GM21619 (cell line): ENCODE measurements around the gene LTB4R2.
"Not testable (repeated sequence)": the region's sequence is repeated elsewhere in the genome, so short reads cannot be mapped to it uniquely, and the experiment has no call there.

Experiments used
- ATAC-seq: cut with Tn5 transposase; IDR thresholded peaks from one replicate; pipeline ENCODE4 v1.9.1; 2021; ENCODE audit not compliant: unreplicated experiment

The LTB4R2 gene

GRCh38 chr14:24317141-24317928 lies 7.4 kb downstream of the LTB4R2 start:
- ATAC-seq: no peak

DNA sequence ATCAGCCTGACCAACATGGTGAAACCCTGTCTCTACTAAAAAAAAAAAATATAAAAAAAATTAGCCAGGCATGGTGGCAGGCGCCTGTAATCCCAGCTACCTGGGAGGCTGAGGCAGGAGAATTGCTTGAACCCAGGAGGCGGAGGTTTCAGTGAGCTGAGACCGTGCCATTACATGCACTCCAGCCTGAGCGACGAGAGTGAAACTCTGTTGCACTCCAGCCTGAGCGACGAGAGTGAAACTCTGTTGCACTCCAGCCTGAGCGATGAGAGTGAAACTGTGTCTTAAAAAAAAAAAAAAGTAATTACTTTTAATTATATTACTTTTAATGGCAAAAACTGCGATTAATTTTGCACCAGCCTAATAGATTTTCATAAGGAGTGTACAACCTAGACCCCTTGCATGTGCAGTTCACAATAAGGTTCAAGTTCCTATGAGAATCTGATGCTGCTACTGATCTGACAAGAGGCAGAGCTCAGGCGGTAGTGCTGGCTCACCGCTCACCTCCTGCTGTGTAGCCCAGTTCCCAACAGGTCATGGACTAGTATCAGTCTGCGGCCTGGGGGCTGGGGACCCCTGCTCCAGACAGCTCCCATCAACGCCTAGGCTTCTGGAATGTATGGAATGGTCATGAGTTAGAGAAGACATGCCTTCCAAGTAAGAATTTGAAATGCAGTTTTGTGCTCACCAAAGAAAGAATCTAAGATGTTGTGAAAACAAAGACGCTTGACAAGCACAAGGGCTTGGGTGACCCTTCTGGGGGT lies 11.5 kb downstream of the LTB4R2 start:
- no peak for ATAC-seq

DNA sequence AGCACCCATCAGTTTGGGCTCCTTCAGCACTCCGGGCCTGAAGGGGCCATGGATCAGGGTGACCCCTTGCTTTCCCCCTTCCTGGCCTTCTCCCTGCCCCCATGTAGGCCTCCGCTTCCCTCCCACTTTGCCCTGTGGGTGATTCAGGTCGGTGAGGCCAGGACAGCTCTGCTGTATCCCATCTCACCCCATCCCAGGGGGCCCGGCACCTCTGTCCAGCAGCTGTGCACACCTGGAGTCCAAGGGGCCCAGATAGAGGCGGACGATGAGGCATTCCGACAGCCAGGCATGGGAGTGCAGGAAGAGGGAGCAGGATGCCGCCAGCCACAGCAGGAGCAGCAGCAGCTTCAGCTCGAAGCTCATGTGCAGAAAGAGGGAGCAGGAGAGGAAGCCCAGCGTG lies 12.7 kb downstream of the LTB4R2 start:
- ATAC-seq: no peak

DNA sequence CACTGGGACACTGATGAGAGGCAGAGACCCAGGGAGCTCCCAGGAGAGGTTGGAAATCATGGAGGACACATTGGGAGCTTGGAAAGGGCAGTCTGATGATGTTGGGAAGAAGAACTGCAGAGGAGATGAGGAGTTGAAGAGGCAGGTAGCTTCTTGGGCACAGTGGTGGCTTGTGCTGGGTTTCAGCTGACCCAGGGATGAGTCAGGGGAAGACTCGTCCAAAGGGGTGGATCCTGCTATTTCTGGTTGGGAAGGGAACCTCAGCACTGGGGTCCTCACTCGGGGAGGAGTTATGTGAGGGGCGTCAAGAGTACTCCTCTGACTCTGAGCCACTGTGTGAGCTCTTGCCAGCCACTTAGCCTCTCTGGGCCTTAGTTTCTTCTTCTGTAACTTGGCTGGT lies 13.4 kb downstream of the LTB4R2 start:
- ATAC-seq: no peak

- ATAC-seq: no peak
Observed at GRCh38 chr14:24324024-24324423, 14.1 kb downstream of the LTB4R2 start.

GRCh38 chr14:24325041-24325530 lies 15.1 kb downstream of the LTB4R2 start:
- no peak for ATAC-seq

- no peak for ATAC-seq
Observed at GRCh38 chr14:24325963-24326362, 16.0 kb downstream of the LTB4R2 start.

- ATAC-seq: no peak
Observed at GRCh38 chr14:24327303-24327702, 17.4 kb downstream of the LTB4R2 start.

DNA sequence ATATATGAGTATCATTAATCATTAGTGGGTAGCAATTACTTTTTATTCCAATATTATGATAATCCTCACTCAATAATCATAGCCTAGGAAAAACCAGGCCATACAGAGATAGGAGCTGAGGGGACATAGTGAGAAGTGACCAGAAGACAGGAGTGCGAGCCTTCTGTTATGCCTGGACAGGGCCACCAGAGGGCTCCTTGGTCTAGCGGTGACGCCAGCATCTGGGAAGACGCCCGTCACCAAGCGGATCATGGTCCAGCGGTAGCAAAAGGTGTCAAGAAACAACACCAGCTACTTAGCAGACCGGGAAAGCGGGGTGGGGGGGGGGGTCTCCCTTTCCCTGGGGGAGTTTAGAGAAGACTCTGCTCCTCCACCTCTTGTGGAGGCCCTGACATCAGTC lies 18.0 kb downstream of the LTB4R2 start:
- ATAC-seq: not testable (repeated sequence)

DNA sequence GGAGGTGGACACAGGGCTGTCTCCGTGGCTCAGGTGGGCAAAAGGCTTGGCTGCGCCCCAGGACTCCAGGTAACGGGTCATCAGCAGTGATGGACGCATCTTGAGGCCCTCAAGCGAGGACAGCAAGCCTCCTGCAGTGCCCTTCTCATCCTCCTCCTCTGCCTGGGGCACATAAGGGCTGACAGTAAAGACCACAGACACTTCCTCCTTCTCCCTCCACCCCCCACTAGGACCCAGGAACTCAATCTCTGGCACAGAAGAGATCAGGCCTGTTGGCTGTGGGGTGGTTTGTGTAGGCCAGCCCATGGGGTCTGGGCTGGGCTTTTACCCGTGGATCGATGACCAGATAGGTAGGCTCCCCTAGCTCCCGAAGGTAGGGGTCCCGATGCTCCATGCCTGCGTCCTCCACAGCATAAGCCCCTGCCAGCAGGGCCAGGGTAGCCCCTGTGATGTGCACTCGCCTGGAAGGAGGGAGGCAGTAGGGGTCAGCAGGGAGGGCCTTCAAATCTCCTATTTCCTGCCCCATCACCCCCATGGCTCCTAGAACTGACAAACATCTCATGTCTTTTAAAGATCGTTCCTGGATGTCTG lies 19.2 kb downstream of the LTB4R2 start:
- ATAC-seq: no peak

DNA sequence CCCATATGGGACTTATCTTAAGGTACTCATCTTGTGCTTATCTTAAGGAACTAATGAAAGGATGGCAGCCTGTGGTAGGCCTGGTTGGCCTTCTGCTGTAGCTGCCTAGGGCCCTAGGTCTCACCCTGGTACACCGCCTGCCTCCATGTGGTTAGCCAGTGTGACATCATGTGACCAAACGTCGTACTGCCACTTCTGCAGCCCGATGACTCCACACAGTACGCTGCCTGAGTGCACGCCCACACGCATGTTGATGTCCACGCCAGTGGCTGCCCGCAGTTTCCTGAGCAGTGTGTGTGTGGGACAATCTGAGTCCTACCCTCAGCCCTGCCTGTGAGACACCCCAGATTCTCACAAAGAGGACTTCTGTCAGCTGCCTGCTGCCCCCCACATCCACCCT lies 19.8 kb downstream of the LTB4R2 start:
- ATAC-seq: no peak

- ATAC-seq: no peak
Observed at GRCh38 chr14:24330973-24331674, 21.2 kb downstream of the LTB4R2 start.

DNA sequence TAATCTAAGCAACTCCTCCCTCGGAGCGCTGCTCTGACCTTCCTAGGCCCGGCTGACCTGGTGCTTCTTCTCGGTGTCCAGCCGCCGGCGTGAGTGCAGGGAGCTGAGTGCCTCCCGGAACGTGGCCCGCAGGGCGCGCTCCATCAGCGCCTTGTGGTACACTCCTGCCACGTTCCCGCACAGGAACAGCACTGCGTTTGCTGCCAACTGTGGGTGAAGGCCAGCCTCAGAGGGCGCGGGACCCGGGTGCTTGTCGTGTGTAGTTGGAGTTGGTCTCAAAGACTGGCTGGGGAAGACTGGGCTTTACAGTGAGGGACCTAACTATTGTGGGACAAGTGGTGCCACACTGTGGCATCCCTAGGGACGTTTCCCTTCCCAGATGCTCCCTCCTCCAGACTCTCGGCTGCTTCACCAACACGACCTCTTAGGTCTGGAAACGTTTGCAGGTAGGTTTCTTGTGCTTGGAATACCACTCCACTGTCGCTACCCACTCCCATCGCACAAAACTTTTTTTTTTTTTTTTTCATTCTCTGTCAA lies 21.9 kb downstream of the LTB4R2 start:
- no peak for ATAC-seq

DNA sequence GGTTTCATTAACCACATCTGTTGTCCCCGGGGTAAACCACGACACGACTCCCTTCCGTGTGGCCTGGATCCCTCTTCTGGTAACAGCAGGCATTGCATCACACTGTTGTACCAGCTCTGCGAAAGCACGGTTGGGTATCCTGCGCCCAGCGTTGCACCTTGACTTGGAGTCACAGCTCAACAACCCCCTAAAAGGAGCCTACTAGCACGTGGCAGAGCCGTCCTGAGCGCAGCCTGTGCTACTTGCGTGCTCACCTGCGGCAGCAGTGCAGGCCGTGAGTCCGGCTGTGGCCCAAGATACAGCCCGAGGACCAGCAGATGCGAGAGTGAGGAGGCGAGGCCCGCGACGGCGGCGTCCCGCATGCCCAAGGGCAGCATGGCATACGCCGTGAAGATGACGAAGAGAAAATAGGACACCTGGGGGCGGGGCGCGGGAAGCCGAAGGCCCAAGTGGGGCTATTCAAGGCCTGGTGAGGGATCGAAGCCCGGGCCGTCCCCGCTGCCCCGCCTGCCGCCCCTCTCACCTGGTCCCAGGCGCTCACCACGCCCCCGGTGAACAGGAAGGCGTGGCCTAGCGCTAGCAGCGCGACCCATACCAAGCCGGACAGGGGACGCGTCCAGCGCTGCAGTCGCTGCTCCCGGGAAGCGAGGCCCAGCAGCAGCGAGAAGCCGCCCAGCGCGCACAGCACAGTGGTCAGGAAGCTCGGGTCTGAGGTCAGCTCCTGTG lies 22.5 kb downstream of the LTB4R2 start:
- ATAC-seq: peak; percentile 86

DNA sequence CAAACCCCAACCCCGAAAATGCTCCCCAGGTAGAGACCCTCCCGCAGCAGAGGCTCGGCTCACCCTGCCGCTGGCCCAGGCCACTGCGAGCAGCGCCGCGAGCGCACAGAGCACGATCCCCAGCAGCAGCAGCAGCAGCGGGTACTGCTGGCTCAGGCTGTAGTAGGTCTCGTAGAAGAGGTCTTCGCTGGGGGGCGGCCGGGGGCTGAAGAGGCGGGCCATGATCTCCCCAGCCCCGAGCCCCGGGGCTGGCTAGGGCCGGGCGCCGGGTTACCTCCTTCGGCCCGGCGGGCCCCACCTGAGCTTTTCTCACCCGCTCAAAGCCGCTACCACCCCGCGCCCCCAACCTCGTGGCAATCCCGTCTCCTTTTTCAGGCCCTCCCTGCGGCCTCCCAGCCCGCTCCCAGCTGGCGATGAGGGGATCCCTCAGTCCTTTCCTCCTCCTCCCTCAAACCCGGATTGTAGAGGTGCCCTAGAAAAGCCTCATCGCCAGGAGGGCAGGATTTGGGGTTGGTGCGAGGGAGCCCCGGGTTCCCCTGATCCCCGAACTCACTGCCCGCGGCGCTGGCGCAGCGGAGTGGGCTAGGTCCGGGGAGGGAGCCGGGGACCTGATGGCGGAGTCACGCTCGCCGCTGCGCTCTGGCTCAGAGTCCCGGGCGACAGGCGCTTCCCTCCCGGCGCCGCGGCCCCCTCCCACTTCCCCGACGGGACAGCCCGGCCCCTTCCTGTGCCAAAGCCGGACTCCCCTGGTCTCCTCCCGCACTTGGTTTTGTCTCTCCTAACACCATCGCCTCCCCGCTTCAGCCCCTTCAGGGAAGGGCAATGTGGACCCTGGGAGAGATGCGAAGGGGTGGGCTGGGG lies 24.7 kb downstream of the LTB4R2 start, which contains the start of gene ADCY4:
TSS of gene ADCY4 (minus strand) at position 641 of the 861 bp plus-strand sequence. CDS start at position 222, 419 bp downstream.
- no peak for ATAC-seq

GRCh38 chr14:24335461-24336171 lies 25.7 kb downstream of the LTB4R2 start:
- no peak for ATAC-seq

DNA sequence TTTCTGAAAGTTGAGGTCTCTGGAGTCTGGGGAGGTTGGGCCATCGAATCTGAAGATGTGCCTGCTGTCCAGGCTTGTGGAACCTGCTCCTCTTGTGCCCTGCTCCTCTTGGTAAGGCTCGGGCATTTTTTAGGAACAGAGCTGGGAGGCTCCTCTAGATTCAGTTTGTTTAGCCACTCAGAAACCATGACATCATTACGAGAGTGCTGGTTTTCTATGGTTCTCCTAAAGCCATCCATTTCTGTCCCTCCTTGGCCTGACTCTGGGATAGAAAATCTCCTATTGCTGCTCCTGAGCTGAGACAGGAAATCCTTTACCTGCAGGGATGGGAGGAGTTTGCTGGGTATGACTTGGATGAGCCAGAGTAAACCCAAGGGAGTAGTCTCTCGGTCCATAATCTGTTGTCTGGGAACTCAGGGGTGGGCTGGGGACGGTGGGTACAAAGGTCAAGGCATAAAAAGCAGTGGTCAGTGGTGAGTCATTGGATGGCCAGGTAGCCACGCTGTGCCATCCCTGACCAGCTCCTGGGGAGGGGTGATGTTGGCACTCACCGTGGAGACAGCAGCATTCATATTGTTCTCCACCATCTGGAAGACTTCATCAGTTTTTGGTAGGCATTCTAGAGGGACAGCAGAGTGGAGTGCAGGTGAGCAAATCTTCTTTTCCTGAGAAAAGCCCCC lies 27.3 kb downstream of the LTB4R2 start:
- no peak for ATAC-seq

- no peak for ATAC-seq
Observed at GRCh38 chr14:24337824-24338175, 27.9 kb downstream of the LTB4R2 start.
